ENCODE results near the gene HSPG2.

Gene HSPG2

DNA sequence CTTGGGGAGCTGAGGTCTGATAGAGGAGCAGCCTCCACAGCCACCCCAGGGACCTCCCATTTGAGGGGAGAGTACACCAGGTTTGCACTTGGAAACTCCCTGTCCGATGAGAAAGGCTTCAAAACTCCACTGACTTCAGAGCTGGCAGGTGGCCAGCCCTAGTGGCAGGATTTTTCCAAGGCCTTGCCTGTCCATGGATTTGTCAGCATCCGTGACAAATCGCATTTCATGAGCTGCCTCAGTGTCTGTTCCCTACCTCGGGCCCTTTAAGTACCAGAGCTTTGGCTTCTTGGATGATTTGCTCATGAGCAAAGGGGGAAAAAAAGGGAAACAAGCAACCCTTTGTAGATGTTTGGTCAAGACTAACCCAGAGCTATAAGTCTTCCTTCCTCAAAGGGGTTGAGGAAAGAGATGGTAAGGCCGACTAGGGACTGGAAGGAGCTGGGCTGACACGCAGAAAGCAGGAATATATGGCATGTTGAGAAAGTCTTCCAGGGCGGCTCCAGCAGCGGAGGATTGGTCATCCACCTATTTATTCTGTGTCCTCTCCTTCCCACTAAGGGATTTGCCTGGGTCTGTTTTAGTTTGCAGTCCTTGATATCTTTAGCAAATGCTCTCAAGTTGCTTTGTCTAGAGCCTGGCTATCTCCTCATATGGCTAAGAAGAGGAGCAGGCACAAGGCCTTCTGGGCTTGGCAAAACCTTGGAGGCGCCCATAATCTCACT lies 2.7 kb upstream of the HSPG2 start:
- Histone ChIP-seq H3K4me3 (ENCODE audit: insufficient read depth, low read length, poor library complexity, severe bottlenecking) (no peak overlapping the region), H3K4me2 (ENCODE audit: low read depth, low read length, poor library complexity, severe bottlenecking) (no peak overlapping the region), H3K27ac (ENCODE audit: low read depth, low read length) (no peak overlapping the region), H3K79me2 (ENCODE audit: insufficient read depth, low read length) (no peaks in the 10 kb centered on the region), H3F3A (ENCODE audit: insufficient read depth) (no peaks in the 10 kb centered on the region), H3K36me3 (ENCODE audit: low read length) (no peaks in the 10 kb centered on the region), H3K9ac (ENCODE audit: low read length) (no peak overlapping the region), H4K20me1 (ENCODE audit: low read depth, low read length) (no peaks in the 10 kb centered on the region), H3K9me2 (replicated peaks; ENCODE audit: insufficient read depth, low read length) (no peaks in the 10 kb centered on the region), H2AFZ (ENCODE audit: low read depth, low read length, severe bottlenecking) (no peak overlapping the region), H3K9me3 (ENCODE audit: insufficient read depth, low read length) (no peaks in the 10 kb centered on the region), H3K27me3 (ENCODE audit: low read length) (no peaks in the 10 kb centered on the region)
- TF ChIP-seq, protein P1, sequence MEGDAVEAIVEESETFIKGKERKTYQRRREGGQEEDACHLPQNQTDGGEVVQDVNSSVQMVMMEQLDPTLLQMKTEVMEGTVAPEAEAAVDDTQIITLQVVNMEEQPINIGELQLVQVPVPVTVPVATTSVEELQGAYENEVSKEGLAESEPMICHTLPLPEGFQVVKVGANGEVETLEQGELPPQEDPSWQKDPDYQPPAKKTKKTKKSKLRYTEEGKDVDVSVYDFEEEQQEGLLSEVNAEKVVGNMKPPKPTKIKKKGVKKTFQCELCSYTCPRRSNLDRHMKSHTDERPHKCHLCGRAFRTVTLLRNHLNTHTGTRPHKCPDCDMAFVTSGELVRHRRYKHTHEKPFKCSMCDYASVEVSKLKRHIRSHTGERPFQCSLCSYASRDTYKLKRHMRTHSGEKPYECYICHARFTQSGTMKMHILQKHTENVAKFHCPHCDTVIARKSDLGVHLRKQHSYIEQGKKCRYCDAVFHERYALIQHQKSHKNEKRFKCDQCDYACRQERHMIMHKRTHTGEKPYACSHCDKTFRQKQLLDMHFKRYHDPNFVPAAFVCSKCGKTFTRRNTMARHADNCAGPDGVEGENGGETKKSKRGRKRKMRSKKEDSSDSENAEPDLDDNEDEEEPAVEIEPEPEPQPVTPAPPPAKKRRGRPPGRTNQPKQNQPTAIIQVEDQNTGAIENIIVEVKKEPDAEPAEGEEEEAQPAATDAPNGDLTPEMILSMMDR (IDR thresholded peaks at IDR 0.05; ENCODE audit: insufficient read depth, low read length, poor library complexity, severe bottlenecking), result no peak
- no peak for TF ChIP-seq EZH2phosphoT487 (conservative IDR thresholded peaks at IDR 0.05; ENCODE audit: low read length)

DNA sequence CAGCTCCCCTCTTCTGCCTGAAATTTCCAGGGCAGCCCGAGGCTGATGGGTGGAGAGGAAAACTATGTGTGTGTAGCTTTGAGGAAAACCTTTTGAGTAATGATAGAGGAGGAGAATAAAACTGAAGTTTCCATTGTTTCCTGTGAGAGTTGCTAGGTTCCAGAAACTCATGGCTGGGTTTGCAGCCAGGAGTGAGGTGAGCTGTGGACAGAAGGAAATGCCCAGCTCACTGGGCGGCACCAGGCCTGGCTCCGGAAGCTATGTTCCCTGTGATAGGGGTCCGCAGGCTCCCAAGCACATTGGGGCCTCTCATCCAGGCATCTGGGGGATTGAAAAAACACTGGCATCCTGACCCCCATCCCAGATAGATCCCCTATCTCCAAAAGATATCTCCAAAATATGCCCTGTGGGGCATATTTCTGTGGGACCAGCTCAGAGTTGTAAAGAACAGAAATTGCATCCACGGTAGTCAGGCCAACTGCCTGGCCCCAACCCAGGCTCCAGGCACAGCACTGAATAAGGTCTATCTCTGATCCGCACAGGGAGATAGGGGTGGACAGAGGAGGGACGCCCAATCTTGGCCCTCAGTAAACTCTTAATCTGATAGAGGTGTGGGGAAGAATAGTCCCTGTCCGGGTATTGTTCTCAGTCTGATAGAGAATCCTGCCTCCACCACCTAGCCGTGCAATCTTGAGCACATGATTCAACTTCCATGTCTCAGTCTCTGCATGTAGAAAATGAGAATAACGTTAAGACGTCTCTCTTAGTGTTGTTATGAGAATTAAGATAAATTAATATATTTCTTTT lies 1.8 kb upstream of the HSPG2 start:
- H3K27me3 ChIP-seq (ENCODE audit: low read length), result no peaks in the 10 kb centered on the region
- TF ChIP-seq EZH2phosphoT487 (conservative IDR thresholded peaks at IDR 0.05; ENCODE audit: low read length), result no peak
- TF ChIP-seq, protein P1 (IDR thresholded peaks at IDR 0.05; ENCODE audit: insufficient read depth, low read length, poor library complexity, severe bottlenecking), result no peak
- no peak overlapping the region for H3K27ac ChIP-seq (ENCODE audit: low read depth, low read length)
- H3K9ac ChIP-seq (ENCODE audit: low read length), result no peak overlapping the region
- H3K36me3 ChIP-seq (ENCODE audit: low read length), result no peaks in the 10 kb centered on the region
- no peaks in the 10 kb centered on the region for H4K20me1 ChIP-seq (ENCODE audit: low read depth, low read length)
- H3K79me2 ChIP-seq (ENCODE audit: insufficient read depth, low read length), result no peaks in the 10 kb centered on the region
- no peaks in the 10 kb centered on the region for H3K9me2 ChIP-seq (replicated peaks; ENCODE audit: insufficient read depth, low read length)
- no peaks in the 10 kb centered on the region for H3F3A ChIP-seq (ENCODE audit: insufficient read depth)
- no peak overlapping the region for H2AFZ ChIP-seq (ENCODE audit: low read depth, low read length, severe bottlenecking)
- H3K9me3 ChIP-seq (ENCODE audit: insufficient read depth, low read length), result no peaks in the 10 kb centered on the region
- H3K4me2 ChIP-seq (ENCODE audit: low read depth, low read length, poor library complexity, severe bottlenecking), result no peak overlapping the region
- H3K4me3 ChIP-seq (ENCODE audit: insufficient read depth, low read length, poor library complexity, severe bottlenecking), result no peak overlapping the region

DNA sequence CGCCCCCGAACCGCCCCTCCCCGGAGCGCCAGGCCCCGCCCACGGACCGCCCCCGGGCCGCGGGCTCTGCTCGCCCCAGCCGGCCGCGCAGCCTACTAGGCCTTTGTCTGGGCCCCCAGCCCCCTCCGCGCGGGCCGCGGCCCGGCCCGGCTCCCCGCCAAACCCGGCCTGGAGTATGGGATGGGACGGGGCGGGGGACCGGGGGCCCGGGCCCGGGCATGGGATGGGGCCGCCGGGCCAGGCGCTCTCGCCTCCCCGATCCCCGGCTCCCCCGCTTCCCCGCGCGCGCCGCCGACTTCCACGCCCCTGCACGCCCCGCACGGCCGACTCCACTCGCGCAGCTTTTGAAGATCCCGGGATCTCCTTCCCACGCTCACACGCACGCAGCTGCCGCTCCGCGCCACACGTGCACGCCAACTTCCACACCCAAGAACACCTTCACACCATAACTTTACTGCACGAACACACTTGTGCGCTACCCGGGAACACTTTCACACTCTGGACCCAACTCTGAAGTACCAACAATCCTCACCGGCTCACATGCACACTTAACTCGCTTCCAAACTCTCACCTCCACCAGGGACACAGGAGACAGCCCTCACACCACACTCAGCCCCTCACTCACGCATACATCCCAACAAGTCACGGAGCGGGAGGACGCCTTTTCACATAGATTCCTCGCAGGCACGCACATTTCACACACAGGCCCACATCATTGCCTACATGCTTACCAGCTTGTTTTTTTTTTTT lies 437 bp upstream of the HSPG2 start:
- H3K9me3 ChIP-seq (ENCODE audit: insufficient read depth, low read length), result no peaks in the 10 kb centered on the region
- peak overlapping the region; percentile 59 for H2AFZ ChIP-seq (ENCODE audit: low read depth, low read length, severe bottlenecking)
- H3F3A ChIP-seq (ENCODE audit: insufficient read depth), result no peaks in the 10 kb centered on the region
- no peaks in the 10 kb centered on the region for H3K9me2 ChIP-seq (replicated peaks; ENCODE audit: insufficient read depth, low read length)
- no peaks in the 10 kb centered on the region for H4K20me1 ChIP-seq (ENCODE audit: low read depth, low read length)
- no peaks in the 10 kb centered on the region for H3K79me2 ChIP-seq (ENCODE audit: insufficient read depth, low read length)
- peak overlapping the region; percentile 37 for H3K4me3 ChIP-seq (ENCODE audit: insufficient read depth, low read length, poor library complexity, severe bottlenecking)
- peak overlapping the region; percentile 49 for H3K4me2 ChIP-seq (ENCODE audit: low read depth, low read length, poor library complexity, severe bottlenecking)
- TF ChIP-seq, protein P1 (IDR thresholded peaks at IDR 0.05; ENCODE audit: insufficient read depth, low read length, poor library complexity, severe bottlenecking), result no peak
- no peak for TF ChIP-seq EZH2phosphoT487 (conservative IDR thresholded peaks at IDR 0.05; ENCODE audit: low read length)
- H3K9ac ChIP-seq (ENCODE audit: low read length), result peak overlapping the region; percentile 34; the same call in 1 of the 2 replicates
- H3K27ac ChIP-seq (ENCODE audit: low read depth, low read length), result no peak overlapping the region
- H3K36me3 ChIP-seq (ENCODE audit: low read length), result no peaks in the 10 kb centered on the region
- H3K27me3 ChIP-seq (ENCODE audit: low read length), result no peaks in the 10 kb centered on the region

All from SU-DHL-6 (cell line).